Vagina (tissue), 2 donors: ENCODE data around the gene CCT6B.

ENCODE experiments used
- POLR2A ChIP-seq, 2 donors: fragments of 450-650 bp; IDR thresholded peaks; one replicate each; pipeline ENCODE4 v1.6.1; 2017; ENCODE audit warnings: antibody characterized with exemption in 2 of 2, mild to moderate bottlenecking in 2 of 2, moderate library complexity in 2 of 2
- TF ChIP-seq, protein P1 (sequence below), 3 experiments: fragments of 450-650 bp in 2 of 3; fragments of 200-600 bp in 1 of 3; sonication (generic) in 1 of 3; IDR thresholded peaks; one replicate each; pipeline ENCODE4 v1.5.1; 2017 to 2019; ENCODE audit warnings: antibody characterized with exemption in 3 of 3, mild to moderate bottlenecking in 2 of 3, moderate library complexity in 2 of 3

DNA sequence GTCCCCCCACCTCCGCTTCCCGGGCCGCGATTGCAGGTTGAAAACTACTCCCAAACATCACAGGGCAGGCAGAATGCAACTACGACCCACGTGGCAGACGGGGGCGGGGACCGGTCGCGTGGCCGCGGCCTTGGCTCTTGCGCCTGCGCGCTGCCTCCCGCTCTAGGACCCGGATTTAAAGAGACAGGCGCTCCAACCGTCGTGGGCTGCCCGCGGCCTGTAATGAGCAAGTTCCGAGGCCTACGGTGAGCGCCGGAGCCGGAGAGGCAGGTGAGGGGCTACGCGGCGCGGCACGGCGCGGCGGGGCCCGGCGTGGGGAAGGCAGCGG is 19.1 kb upstream of the CCT6B start, which contains the start of gene LIG3:
- TF ChIP-seq, protein P1, sequence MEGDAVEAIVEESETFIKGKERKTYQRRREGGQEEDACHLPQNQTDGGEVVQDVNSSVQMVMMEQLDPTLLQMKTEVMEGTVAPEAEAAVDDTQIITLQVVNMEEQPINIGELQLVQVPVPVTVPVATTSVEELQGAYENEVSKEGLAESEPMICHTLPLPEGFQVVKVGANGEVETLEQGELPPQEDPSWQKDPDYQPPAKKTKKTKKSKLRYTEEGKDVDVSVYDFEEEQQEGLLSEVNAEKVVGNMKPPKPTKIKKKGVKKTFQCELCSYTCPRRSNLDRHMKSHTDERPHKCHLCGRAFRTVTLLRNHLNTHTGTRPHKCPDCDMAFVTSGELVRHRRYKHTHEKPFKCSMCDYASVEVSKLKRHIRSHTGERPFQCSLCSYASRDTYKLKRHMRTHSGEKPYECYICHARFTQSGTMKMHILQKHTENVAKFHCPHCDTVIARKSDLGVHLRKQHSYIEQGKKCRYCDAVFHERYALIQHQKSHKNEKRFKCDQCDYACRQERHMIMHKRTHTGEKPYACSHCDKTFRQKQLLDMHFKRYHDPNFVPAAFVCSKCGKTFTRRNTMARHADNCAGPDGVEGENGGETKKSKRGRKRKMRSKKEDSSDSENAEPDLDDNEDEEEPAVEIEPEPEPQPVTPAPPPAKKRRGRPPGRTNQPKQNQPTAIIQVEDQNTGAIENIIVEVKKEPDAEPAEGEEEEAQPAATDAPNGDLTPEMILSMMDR (IDR thresholded peaks at IDR 0.05), result no peak
- TF ChIP-seq POLR2A (IDR thresholded peaks at IDR 0.05), result peak in 1 of 2 donors; percentile 28
